Smooth muscle cell (in vitro differentiated cells): Measurements from ENCODE around the gene PRDX3. TPM values are rescaled to one million over a fixed set of nuclear protein-coding genes. Genes with fewer than 3 reads are reported as not detected.
A peak's percentile ranks its signal among the peaks of the same experiment; 100 is the strongest.
"Not testable (repeated sequence)": the region's sequence is repeated elsewhere in the genome, so short reads cannot be mapped to it uniquely, and the experiment has no call there.

Experiments used
- DNase-seq: peaks from one replicate; lab custom pipeline; 2025; ENCODE audit not compliant: unreplicated experiment; lab: John Stamatoyannopoulos, UW
- H2AFZ ChIP-seq: fragments of 200-600 bp; sonication (generic); 2 replicates; pipeline ENCODE4 v1.6.0; 2016; ENCODE audit warnings: antibody characterized with exemption, low read depth, mild to moderate bottlenecking
- H3F3A ChIP-seq: fragments of 200-600 bp; sonication (generic); 2 replicates; pipeline ENCODE4 v1.6.0; 2017; ENCODE audit warnings: antibody characterized with exemption, low read depth
- H3K27ac ChIP-seq: fragments of 200-600 bp; sonication (generic); 2 replicates; pipeline ENCODE4 v1.5.1; 2016; ENCODE audit warnings: low read depth, mild to moderate bottlenecking
- H3K27me3 ChIP-seq: fragments of 200-600 bp; sonication (generic); 2 replicates; pipeline ENCODE4 v1.6.1; 2016; ENCODE audit warnings: low read depth, mild to moderate bottlenecking
- H3K36me3 ChIP-seq: fragments of 200-600 bp; sonication (generic); 2 replicates; pipeline ENCODE4 v1.5.1; 2016; ENCODE audit warnings: low read depth
- H3K4me1 ChIP-seq: fragments of 200-600 bp; sonication (generic); 2 replicates; pipeline ENCODE4 v1.5.1; 2016; ENCODE audit warnings: low read depth
- H3K4me2 ChIP-seq: fragments of 200-600 bp; sonication (generic); 2 replicates; pipeline ENCODE4 v1.6.0; 2016; ENCODE audit warnings: mild to moderate bottlenecking
- H3K4me3 ChIP-seq: fragments of 200-600 bp; sonication (generic); 2 replicates; pipeline ENCODE4 v1.5.1; 2016; ENCODE audit warnings: mild to moderate bottlenecking
- H3K79me2 ChIP-seq: fragments of 200-600 bp; sonication (generic); 2 replicates; pipeline ENCODE4 v1.6.0; 2016; ENCODE audit warnings: low read depth, mild to moderate bottlenecking
- H3K9ac ChIP-seq: fragments of 200-600 bp; sonication (generic); 2 replicates; pipeline ENCODE4 v1.6.0; 2016; ENCODE audit warnings: low read depth
- H3K9me3 ChIP-seq: fragments of 200-600 bp; sonication (generic); replicated peaks from 2 replicates; pipeline ENCODE4 v1.5.1; 2016; ENCODE audit warnings: low read depth
- H4K20me1 ChIP-seq: fragments of 200-600 bp; sonication (generic); 2 replicates; pipeline ENCODE4 v1.6.0; 2016; ENCODE audit warnings: low read depth
- CTCF ChIP-seq: fragments of 200-600 bp; sonication (generic); IDR thresholded peaks from 2 replicates; pipeline ENCODE4 v1.5.1; 2017; ENCODE audit warnings: borderline replicate concordance, mild to moderate bottlenecking, antibody characterized with exemption; ENCODE audit not compliant: insufficient read depth, poor library complexity, severe bottlenecking
- WGBS: methylation state at CpG from one replicate; pipeline ENCODE4 v1.1.7; 2016; ENCODE audit warnings: low lambda C conversion rate; 5-methylcytosine and 5-hydroxymethylcytosine counted together
- polyA plus RNA-seq: library from polyadenylated mRNA; unstranded; fragments of >200 nt; fragmentation: Nextera tagmentation; extraction: Ambion mirVana; gene quantifications from 2 replicates; pipeline ENCODE4 v1.2.1, GENCODE V29; 2016
- total RNA-seq: library from RNA; depleted of rRNA; stranded (reverse); fragments of >200 nt; gene quantifications from 2 replicates; pipeline ENCODE4 v1.2.3, GENCODE V29; 2014

Gene PRDX3
- total and polyA plus RNA-seq, 2 experiments from 2014 or later: 123 to 156 TPM

GRCh38 chr10:119139464-119140067 is 39.0 kb downstream of the PRDX3 start:
- Histone ChIP-seq H3K4me2 (no peak overlapping the region), H4K20me1 (no peaks in the 10 kb centered on the region), H3K79me2 (no peaks in the 10 kb centered on the region), H3K36me3 (no peaks in the 10 kb centered on the region), H3K4me1 (no peaks in the 10 kb centered on the region), H3K27me3 (no peaks in the 10 kb centered on the region), H2AFZ (no peak overlapping the region), H3K9ac (no peak overlapping the region), H3K4me3 (no peak overlapping the region), H3K9me3 (no peaks in the 10 kb centered on the region), H3K27ac (no peak overlapping the region), H3F3A (no peaks in the 10 kb centered on the region)
- WGBS: 91% methylated on average over 13 of the region's 13 CpGs
- no peak for DNase-seq
- TF ChIP-seq CTCF: peak; percentile 31

DNA sequence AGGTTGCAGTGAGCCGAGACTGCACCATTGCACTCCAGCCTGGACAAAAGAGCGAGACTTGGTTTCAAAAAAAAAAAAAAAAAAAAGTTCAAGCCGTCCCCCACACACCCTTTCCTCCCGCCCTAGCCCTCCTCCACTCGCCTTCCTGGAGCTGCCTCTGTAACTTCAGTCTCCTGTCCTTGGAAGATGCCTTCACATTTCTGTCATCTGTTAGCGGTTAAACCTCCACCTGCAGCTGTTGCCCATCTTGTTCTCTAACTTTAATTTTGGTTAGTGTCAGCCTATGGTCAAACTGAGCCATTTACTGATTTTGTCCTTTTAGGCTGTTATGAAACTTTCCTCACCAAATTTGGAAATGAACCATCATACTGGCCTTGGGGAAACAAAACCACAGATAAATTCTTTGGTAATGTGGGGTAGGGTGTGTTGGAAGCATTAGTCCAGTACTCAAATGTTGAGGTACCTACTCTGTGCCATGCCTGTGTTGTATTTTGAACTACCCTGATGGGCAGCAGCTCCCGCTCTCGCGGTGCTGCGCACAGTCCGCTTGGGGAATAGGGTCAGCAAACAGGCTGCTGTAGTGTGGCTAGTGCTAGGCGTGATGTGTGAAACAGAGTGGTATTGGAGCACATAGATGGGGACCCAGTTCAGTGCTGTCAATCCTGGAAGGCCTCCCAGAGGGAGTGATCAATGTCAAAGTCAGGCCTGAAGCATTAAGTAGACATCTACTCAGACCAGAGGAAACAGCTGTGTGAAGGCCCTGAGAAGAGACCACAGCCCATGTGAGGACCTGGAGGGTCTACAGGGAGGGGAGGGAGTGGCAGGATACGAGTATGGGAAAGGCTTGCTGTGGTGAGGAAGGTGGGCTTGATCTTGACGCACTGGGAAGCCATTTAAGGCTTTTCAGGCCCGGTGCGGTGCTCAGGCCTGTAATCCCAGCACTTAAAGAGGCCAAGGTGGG is 40.0 kb downstream of the PRDX3 start:
- Histone ChIP-seq H2AFZ (no peak overlapping the region), H3K9ac (no peak overlapping the region), H3K27ac (no peak overlapping the region), H4K20me1 (no peaks in the 10 kb centered on the region), H3K9me3 (no peaks in the 10 kb centered on the region), H3K79me2 (no peaks in the 10 kb centered on the region), H3K27me3 (no peaks in the 10 kb centered on the region), H3K4me1 (no peaks in the 10 kb centered on the region), H3K4me3 (no peak overlapping the region), H3K4me2 (no peak overlapping the region), H3K36me3 (no peaks in the 10 kb centered on the region), H3F3A (no peaks in the 10 kb centered on the region)
- no peak for DNase-seq
- no peak for TF ChIP-seq CTCF
- 94% methylated on average over 16 of the region's 16 CpGs for WGBS

DNA sequence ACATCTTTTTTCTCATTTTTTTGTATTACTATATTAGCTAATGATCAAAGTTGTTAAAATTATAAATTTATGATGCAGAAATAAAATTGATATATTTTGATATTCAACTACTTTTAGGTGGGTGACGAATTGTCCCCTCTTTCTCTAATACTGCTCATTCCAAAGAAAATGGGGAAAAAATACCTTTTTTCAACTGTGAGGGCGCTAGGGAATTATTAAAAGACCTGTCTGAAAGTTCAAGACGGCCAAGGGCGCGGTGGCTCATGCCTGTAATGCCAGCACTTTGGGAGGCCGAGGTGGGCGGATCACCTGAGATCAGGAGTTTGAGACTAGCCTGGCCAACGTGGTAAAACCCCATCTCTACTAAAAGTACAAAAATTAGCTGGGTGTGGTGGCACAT is 40.7 kb downstream of the PRDX3 start:
- not testable (repeated sequence) for DNase-seq, H3F3A ChIP-seq, H3K79me2 ChIP-seq, H3K36me3 ChIP-seq, H3K4me1 ChIP-seq, H3K27ac ChIP-seq, H3K4me3 ChIP-seq, H3K4me2 ChIP-seq, H3K27me3 ChIP-seq, H3K9ac ChIP-seq, H3K9me3 ChIP-seq, H2AFZ ChIP-seq, H4K20me1 ChIP-seq
- 79% methylated on average over 8 of the region's 8 CpGs for WGBS

DNA sequence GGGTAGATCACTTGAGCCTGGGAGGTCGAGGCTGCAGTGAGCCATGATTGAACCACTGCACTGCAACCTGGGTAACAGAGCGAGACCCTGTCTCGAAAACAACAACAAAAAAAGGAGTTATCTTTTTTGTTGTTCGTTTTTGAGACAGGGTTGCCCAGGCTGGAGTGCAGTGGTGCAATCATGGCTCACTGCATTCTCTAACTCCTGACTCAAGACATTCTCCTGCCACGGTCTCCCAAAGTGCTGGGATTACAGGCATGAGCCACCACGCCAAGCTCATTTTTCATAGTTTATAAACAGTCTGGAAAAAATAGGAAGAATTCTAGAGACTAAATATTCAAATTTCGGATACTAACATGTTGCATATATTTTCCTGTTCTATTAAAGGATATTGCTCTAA is 42.5 kb downstream of the PRDX3 start:
- peak overlapping the region; percentile 85 for H3K27ac ChIP-seq
- DNase-seq: no peak
- 68% methylated on average over 7 of the region's 7 CpGs for WGBS

More for the DNA sequence above, 42.5 kb downstream of the PRDX3 start:
- H2AFZ ChIP-seq: no peak overlapping the region
- H3K36me3 ChIP-seq: no peaks in the 10 kb centered on the region
- no peaks in the 10 kb centered on the region for H3K4me1 ChIP-seq
- H3K4me3 ChIP-seq: no peak overlapping the region
- no peak for TF ChIP-seq CTCF
- no peaks in the 10 kb centered on the region for H3K27me3 ChIP-seq
- H3K4me2 ChIP-seq: peak overlapping the region; percentile 21
- no peaks in the 10 kb centered on the region for H4K20me1 ChIP-seq
- no peaks in the 10 kb centered on the region for H3K79me2 ChIP-seq
- H3K9me3 ChIP-seq: no peaks in the 10 kb centered on the region
- peak overlapping the region; percentile 65 for H3K9ac ChIP-seq
- H3F3A ChIP-seq: no peaks in the 10 kb centered on the region
